DMS79 treated with DMSO at 0.1 percent for 48 hours (cell line): ENCODE results near the gene CAMK2D.

Experiments
- DNase-seq: peaks from one replicate; lab custom pipeline; 2025; lab: John Stamatoyannopoulos, UW

The CAMK2D gene

DNA sequence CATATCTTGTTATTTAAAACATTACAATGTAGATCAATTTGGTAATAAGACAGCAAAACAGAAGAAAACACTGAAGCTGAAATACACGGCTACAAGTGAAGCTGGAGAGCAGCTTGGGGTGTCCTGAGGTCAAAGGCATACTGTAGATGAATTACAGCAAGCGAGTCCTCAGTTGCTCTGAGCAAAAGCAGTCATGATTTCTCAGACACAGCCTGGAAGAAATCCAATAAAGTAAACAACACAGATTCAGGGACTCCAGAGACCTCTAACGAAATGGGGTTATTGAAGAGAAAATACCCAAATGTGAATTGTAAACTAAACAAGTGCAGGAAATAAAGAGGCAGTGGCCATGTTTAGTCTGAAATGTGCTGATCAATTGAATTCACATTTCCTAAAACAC, 324.4 kb downstream of the CAMK2D start:
- no peak for DNase-seq

DNA sequence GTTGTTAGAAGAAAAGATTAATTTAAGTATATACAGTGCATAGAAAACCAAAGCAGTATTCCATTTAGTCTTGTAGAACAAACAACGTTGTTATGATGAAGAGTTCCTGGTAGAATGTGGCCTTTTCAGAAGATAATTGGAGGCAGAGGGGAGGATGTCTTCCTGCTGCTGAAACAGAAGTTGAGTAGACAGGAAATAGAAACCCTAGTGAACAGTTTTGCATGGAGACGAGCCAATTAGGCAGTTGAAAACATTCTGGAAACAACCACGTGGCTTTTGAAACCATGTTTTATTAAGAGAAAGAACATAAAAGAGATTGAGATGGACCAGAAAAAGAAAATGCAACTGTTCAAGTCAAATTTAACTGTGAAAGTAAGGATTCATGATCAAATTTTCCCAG, 325.2 kb downstream of the CAMK2D start:
- DNase-seq: peak; percentile 3

DNA sequence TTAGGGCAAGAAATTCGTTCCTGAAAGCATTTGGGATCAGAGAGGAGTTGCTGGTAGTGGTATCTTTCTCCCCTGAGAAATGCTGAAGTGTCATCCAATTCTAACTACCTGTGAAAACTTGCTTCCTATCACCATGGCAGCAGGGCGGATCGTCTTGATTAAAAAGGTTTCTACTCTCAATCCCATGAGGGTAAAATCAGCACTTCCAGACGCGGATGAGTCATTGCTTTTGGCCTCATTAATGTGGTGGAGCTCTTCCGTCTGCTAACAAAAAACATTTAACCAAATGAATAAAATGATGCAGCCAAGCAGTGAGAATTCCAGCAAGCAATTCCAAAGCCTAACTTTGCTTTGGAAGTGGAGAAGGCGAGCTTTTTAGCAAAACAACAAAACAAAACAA, 325.6 kb downstream of the CAMK2D start:
- DNase-seq: peak; percentile 80

DNA sequence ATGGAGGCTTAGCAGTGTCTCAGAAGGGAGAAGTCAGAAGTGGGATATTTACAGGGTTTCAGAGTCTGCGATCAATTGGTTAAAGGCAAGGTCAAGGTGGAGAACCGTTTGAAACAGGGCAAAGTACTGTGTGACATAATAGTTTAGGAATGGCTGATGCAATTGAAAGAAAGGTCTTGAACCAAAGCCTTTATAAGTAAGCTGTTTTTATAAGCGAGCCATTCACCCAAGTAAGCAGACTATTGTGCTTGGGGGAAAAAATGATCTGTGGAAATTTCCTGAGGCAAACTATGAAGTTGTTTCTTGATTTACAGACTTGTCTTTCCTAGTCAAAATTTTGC, 327.3 kb downstream of the CAMK2D start:
- DNase-seq: no peak

DNA sequence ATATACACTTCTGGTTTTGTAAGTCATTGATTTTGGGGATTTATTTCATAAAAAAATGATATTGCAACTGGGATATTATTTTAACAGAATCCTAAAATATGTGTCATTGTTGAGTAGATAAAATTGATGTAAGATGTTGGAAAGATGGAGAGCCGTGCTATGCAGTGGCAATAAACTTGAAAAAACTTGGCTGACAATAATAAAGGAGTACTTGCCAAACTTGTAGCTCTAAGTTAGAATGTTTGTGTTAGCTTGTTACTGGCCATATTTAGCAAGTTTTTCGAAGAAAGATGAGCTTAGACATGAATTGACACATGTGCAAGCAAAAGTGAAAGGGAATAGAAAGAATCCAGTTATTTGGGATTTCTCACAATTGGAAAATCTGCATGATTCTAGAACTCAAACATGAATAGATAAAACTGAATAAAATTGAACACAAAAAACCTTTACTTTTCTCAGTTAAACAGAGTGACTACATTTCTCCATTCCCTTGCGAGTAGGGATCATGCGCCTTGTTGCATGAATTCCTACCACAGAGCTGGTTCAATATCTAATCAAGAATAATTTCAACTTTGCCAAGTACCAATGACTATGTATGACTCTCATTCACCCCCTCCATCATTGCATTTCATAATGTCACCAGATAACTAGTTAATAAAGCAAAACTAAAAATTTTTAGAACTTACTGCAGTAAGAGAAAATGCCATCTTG, 327.8 kb downstream of the CAMK2D start:
- no peak for DNase-seq

DNA sequence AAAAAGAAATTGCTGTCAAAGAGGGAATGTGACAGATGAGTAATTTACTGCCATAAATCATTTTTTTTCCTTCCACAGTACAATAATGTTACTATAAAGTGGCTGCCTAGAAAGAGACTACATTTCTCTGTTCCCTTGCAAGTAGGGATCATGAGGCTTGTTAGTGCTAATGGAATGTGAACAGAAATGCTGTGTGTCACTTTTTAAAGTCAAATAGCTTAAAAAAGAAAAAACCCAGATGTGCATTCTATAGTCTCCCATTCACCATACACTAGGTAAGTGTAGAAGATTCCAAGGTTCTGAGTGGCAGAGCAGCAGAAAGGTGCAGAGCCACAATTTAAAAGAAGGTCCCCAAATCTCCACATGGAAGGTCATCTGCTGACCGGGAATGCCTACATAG, 328.4 kb downstream of the CAMK2D start:
- DNase-seq: no peak

DNA sequence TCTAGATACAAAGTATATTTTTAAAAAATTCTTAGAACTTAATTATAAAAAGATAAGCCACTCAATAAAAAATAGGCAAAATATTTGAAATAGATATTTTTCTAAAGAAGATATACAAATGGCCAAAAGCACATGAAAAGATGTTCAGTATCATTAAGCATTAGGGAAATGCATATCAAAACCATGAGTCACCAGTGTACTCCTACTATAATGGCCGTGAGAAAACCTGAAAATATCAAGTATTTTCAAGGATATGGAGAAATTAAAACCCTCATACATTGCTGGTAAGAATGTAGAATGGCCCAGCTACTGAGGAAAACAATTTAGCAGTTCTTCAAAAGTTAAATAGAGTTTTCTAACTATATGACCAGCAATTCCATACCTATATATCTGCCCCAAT, 337.9 kb downstream of the CAMK2D start:
- DNase-seq: no peak

DNA sequence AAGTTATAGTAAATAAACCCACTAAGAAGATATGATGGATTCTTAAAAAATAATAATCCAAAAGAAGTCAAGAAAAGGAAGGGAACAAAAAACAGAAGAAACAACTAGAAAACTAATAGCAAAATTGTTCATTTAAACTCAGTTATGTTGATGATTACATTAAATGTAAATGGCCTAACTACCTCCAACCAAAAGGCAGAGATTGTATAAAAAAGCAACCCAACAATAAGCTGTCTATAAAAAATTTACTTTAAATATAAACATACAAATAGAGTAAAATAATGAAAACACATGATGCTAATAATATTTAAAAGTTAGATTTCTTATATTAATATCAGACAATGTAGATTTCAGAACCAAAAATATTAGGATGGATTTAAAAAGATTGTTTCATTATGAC, 340.6 kb downstream of the CAMK2D start:
- DNase-seq: no peak

DNA sequence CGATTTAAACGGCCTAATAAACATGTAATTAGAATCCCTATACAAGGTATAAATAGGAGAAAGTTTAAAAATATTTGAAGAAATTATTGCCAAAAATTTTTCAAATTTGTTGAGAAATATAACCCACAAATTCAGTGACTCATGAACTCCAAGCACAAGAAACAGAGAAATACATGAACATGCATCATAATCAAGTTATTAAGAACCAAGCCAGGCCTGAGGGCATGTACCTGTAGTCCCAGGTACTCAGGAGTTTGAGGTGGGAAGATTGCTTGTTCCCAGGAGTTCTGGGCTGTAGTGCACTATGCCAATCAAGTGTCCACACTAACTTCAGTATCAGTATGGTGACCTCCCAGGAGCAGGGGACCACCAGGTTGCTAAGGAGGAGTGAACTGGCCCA, 341.9 kb downstream of the CAMK2D start:
- DNase-seq: no peak

DNA sequence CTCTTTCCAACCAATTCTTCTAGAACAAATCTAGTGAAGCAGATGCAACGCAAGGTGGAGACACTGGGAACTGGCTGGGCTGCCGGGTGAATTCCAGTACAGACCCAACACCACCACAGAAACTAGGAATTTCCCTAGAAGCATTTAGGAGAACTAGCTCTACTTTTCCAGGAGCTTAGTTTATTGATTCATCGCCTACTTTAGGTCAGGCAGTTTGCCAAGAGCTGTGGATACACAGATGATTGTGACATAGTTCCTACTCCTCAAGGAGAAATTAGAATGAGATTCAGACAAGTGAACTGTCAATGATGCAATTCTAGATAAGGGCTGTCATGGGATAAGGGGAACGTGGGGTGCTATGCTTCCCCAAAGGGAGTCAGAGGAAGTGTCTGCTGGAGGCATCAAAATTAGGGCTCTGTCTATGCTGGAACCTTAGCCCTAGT, 350.0 kb downstream of the CAMK2D start:
- no peak for DNase-seq

DNA sequence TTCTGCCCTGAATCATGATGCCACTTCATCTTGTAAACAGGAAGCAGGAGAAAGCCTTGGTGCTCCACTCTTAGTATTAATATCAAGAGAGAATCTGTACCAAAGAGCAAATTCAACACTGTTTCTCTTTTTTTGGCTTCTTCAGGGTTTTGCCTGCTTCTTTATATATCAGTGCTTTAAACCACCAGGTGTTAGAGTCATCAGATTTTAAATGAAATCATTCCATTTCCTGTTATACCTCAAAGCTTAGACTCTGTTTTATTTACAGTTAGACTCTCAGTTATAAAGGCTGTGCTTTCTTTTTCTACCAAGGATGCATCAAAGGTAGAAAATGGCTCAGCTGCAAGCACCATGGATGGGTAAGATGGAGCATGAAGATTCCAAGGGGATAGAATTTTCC, 350.9 kb downstream of the CAMK2D start:
- no peak for DNase-seq

DNA sequence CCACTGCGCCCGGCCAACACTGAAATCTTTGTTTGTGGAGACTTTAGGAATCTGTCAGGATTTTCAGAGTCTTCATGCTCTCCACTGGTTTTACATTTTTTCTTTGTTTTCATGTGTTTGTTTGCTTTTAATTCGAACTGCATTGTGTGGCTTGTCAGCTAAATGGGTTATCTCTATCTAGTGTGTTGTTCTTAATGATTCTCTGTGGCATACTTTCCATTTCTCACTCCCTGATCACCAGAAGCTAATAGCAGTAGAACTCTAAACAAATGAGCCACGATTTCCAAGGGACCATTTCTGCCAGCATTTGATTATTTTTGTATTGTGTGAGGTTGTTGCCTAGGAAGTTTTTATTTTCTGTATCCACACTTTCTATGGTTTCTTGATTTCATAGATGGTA, 352.4 kb downstream of the CAMK2D start:
- DNase-seq: no peak

DNA sequence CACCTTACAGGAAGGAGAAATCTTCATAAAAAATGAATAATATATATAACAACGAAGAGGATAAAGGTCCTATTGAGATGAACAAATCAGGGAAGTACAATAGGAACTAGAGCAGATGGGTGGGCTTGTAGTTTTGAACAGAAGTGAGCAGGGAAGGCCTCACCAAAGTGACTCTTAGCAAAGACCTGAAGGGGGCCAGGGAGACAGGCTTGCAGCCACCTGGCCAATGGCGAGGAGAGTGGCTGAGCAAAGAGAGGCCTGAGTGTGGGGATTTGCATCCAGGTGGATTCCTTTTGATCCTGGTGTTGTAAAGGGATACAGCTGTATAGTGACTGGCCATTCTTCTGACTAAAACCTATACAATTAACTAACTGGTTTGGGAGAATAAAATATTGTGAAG, 354.1 kb downstream of the CAMK2D start:
- no peak for DNase-seq

DNA sequence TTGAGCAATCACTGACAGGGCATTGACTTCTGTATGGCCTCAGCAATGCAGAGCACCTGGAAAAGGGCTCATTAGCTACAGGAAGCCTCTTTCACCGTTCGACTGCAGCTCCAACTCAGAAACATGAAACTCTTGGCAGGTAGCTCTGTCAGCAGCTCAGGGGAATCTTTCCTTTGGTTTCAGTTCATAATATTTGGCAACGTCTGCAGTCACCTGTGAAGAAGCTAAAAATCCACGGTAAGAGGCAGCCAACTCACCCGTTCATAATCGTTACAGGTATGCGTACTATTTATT, 354.9 kb downstream of the CAMK2D start:
- DNase-seq: peak; percentile 48

DNA sequence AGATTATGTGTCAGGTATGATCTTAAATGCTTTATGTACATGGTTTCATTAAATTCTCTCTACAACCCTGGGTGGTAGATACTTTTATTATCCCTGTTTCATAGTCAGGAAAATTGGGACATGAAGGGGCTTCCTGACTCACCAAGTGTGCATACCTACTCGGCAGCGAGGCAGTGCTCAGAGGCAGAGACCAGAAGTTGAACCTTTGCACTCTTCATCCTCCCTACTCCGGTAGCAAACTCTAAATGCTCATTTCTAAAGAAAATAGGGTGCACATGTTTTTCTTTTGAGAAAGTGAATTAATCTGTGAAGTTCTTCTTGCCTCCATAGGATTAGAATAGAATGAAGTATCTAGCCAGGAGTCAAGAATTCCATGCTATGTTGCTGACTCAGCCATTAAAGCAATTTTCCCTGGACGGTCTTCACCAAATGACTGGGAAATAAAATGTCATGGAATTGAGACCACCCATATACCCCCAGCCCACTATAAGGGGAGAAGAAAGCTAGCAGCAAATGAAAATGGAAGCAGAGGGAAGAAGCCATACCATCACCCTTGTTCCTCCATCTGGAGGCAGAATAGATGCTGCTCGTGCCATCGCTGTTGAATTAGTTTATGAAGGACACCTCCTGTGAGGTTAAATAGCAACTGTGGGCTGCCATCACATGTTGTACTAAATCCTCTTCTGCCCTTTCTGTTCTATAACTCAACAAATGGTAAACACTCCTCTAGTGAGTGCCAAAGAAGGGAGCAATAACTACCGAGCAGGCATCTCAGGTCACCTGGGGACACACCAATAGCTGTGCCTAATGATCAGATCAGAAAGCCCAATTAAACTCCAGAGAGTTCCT, 355.4 kb downstream of the CAMK2D start:
- no peak for DNase-seq

DNA sequence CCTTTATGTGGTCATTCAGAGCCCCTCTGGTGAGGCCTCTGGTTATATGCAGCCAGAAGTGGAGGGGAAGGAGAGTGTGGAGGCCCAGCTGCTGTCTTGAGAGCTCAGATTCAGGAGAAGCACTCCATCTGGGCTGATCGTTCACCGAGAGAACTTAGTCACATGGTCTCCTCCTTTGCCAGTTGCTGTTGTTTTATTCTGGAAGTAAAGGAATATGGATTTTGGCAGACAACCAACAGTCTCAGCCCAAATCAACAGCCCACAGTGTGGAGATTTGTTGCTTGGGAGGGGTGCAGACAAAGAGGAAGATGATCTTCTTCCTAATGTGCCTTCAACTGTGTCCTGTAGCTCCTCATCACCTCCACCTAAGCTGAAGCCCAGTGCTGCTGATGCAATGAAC, 356.7 kb downstream of the CAMK2D start:
- no peak for DNase-seq

DNA sequence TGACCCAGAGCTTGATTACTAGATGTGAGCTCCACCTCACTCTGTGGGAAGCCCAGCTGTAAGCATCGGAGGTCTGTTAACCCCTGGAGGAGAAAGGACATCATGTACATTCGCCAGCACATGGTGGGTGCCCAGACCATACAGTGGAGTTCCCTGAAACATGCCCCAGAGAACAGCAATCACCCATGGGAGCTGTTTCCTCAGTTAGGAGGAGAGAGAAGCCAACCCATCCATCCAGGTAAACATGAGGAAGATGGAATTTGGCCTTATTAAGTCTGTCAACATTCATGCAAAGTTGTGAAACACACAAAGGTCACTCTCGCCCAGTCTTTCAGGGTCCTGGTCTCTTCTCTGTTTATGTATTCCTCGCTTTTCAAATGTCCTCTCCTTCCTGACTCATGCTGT, 357.4 kb downstream of the CAMK2D start:
- DNase-seq: no peak
